Measurements from ENCODE around the gene CXCL12.

DNA sequence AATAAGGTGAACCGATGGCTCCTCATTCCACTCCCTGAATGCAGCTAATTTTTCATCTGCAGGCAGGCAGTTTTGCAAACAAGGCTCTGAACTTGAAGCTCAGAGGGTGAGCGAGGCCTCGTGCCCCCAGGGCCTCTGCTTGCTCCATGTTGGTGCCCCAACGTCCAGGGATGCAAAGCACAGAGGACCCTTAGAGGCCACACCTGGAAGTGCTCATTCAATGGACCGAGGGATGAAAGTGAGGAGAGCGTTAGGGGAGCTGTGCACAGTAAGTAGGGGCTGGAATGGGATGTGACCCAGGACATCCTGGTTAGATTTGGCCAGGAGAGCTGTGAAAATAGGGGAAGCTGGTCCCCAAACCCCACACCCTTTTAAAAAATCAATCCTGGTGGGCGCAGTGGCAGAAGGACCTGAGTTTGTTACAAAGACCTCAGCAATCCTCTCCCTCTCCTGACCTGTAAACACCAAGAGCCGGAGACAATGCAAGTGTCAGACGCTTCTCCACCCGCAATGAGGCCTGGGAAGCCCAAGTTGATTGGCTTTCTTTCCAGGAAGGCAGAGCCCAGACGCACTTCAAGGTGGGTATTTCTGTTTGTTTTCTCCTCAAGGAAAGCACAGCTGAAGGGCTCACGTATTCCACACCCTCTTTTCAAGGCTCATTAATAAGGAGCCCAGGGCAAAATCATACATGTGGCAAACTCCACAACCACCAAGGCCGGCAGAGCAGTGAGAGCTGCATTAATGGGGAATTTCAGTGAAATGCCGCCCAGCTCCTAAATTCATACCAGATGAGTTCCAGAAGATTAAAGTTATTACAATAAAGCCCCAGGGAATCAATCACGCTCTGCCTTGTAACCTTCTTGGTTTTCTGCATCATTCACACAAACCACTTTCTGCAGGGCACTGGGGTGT lies 14.1 kb upstream of the CXCL12 start:
- TF ChIP-seq, protein P1, sequence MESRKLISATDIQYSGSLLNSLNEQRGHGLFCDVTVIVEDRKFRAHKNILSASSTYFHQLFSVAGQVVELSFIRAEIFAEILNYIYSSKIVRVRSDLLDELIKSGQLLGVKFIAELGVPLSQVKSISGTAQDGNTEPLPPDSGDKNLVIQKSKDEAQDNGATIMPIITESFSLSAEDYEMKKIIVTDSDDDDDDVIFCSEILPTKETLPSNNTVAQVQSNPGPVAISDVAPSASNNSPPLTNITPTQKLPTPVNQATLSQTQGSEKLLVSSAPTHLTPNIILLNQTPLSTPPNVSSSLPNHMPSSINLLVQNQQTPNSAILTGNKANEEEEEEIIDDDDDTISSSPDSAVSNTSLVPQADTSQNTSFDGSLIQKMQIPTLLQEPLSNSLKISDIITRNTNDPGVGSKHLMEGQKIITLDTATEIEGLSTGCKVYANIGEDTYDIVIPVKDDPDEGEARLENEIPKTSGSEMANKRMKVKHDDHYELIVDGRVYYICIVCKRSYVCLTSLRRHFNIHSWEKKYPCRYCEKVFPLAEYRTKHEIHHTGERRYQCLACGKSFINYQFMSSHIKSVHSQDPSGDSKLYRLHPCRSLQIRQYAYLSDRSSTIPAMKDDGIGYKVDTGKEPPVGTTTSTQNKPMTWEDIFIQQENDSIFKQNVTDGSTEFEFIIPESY (IDR thresholded peaks at IDR 0.05) = no peak
- TF ChIP-seq, protein P2, sequence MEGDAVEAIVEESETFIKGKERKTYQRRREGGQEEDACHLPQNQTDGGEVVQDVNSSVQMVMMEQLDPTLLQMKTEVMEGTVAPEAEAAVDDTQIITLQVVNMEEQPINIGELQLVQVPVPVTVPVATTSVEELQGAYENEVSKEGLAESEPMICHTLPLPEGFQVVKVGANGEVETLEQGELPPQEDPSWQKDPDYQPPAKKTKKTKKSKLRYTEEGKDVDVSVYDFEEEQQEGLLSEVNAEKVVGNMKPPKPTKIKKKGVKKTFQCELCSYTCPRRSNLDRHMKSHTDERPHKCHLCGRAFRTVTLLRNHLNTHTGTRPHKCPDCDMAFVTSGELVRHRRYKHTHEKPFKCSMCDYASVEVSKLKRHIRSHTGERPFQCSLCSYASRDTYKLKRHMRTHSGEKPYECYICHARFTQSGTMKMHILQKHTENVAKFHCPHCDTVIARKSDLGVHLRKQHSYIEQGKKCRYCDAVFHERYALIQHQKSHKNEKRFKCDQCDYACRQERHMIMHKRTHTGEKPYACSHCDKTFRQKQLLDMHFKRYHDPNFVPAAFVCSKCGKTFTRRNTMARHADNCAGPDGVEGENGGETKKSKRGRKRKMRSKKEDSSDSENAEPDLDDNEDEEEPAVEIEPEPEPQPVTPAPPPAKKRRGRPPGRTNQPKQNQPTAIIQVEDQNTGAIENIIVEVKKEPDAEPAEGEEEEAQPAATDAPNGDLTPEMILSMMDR (IDR thresholded peaks at IDR 0.05; ENCODE audit: low read depth, low read length, missing input control) = no peak
- TF ChIP-seq RAD21 (IDR thresholded peaks at IDR 0.05) (no peak), TAF1 (conservative IDR thresholded peaks at IDR 0.05) (no peak), FOXA1 (IDR thresholded peaks at IDR 0.05) (no peak), JUND (IDR thresholded peaks at IDR 0.05) (no peak), YY1 (IDR thresholded peaks at IDR 0.05) (no peak), RXRA (IDR thresholded peaks at IDR 0.05) (no peak)
